ENCODE data around the gene DISC1.

The DISC1 gene

GRCh38 chr1:231660198-231660597 lies 33.6 kb downstream of the DISC1 start:
- DNase-seq (ENCODE audit: extremely low spot score) = no peak
- TF ChIP-seq SUZ12 (IDR thresholded peaks at IDR 0.05) (no peak), FOXA1 (IDR thresholded peaks at IDR 0.05) (no peak), PKNOX1 (IDR thresholded peaks at IDR 0.05) (no peak), SP1 (IDR thresholded peaks at IDR 0.05) (no peak), HDGF (IDR thresholded peaks at IDR 0.05; ENCODE audit: borderline replicate concordance) (no peak)
- CTCF ChIA-PET = no interaction called here
- POLR2A ChIA-PET = no interaction called here

DNA sequence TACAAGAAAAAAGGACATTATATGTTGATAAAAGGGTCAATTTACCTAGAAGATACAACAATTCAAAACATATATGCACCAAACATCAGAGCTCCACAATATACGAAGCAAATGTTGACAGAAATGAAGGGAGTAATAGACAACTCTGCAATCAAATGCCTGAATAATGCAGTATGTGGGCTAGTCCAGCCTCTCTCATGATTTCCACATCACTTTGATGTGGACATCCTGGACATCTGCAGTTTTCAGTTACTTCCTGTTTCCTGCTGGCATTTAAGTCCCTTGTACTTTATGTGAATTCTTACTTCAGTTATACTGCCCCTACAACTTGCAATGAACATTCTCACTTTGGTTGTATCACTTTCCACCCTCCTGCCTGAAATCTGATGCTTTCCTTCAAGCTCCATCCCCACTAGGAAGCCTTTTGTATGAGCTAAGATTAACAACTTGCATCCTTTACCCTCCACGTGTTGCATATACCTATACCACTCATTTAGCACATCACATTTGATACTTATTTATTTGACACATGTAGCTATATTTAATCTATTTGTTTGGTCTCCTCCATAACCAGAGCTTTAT lies 36.7 kb downstream of the DISC1 start:
- CTCF ChIA-PET = interaction anchor here (0.6 kb wide), 1 partner anchor 17 kb away, joined by 3 read pairs; no protein-coding TSS in a partner anchor
- DNase-seq (ENCODE audit: extremely low spot score) = no peak
- POLR2A ChIA-PET = no interaction called here
- no peak for TF ChIP-seq FOXK2 (IDR thresholded peaks at IDR 0.05)
- no peak for TF ChIP-seq HDGF (IDR thresholded peaks at IDR 0.05; ENCODE audit: borderline replicate concordance)
- TF ChIP-seq CTBP1 (IDR thresholded peaks at IDR 0.05; ENCODE audit: borderline replicate concordance) = no peak
- no peak for TF ChIP-seq LEF1 (IDR thresholded peaks at IDR 0.05; ENCODE audit: borderline replicate concordance)
- no peak for TF ChIP-seq ELF4 (IDR thresholded peaks at IDR 0.05)
- TF ChIP-seq ZNF384 (IDR thresholded peaks at IDR 0.05) = no peak
- no peak for TF ChIP-seq FOXM1 (IDR thresholded peaks at IDR 0.05; ENCODE audit: borderline replicate concordance)
- TF ChIP-seq ARNT (IDR thresholded peaks at IDR 0.05) = no peak

DNA sequence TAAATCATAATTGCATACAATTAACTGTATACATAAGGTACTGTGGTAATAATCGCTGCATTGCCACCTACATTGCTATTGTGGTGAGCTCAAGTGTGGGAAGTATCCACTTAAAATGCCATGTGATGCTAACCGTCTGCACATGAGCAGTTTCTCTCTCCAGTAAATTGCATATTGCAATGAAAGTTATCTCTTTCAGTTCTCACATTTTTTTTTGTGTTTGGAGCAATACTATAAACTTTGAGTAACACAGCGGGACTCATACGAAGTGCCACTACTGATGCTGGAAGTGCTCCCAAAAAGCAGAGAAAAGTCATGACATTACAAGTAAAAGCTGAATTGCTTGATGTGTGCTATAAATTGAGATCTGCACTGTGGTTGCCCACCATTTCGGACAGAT lies 38.5 kb downstream of the DISC1 start:
- DNase-seq (ENCODE audit: extremely low spot score) = no peak
- TF ChIP-seq ARNT (IDR thresholded peaks at IDR 0.05) (no peak), CTBP1 (IDR thresholded peaks at IDR 0.05; ENCODE audit: borderline replicate concordance) (no peak), SUZ12 (IDR thresholded peaks at IDR 0.05) (no peak), ELF4 (IDR thresholded peaks at IDR 0.05) (no peak), LEF1 (IDR thresholded peaks at IDR 0.05; ENCODE audit: borderline replicate concordance) (no peak), FOXK2 (IDR thresholded peaks at IDR 0.05) (no peak), NFRKB (IDR thresholded peaks at IDR 0.05) (no peak), BHLHE40 (IDR thresholded peaks at IDR 0.05; ENCODE audit: borderline replicate concordance) (no peak), L3MBTL2 (conservative IDR thresholded peaks at IDR 0.05) (no peak), PKNOX1 (IDR thresholded peaks at IDR 0.05) (no peak), ZNF384 (IDR thresholded peaks at IDR 0.05) (no peak), FOXA1 (IDR thresholded peaks at IDR 0.05) (no peak), TARDBP (IDR thresholded peaks at IDR 0.05) (no peak), HDGF (IDR thresholded peaks at IDR 0.05; ENCODE audit: borderline replicate concordance) (no peak), FOXM1 (IDR thresholded peaks at IDR 0.05; ENCODE audit: borderline replicate concordance) (no peak), SP1 (IDR thresholded peaks at IDR 0.05) (no peak)
- CTCF ChIA-PET = no interaction called here
- POLR2A ChIA-PET = no interaction called here

DNA sequence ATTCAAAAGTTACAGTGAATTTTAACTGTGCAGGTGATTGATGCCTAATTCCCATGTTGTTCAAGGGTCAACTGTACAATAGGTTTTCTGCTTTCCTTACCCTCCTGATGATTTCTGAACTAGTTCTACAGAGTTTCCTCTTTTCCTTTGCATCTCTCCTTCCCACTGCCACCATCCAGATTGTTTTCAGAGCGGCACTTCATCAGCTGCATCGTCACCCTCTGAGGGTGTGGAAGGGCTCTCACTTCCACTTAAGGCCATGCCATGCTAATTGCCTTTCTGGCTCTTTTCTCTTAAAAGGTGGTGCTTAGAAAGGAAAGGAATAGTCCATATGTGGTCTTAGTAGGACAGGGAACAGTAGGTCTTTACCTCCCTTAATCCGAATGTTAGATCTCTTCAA lies 39.1 kb downstream of the DISC1 start:
- TF ChIP-seq FOXA1 (IDR thresholded peaks at IDR 0.05) = no peak
- no peak for TF ChIP-seq ELF4 (IDR thresholded peaks at IDR 0.05)
- TF ChIP-seq CTBP1 (IDR thresholded peaks at IDR 0.05; ENCODE audit: borderline replicate concordance) = no peak
- TF ChIP-seq ARNT (IDR thresholded peaks at IDR 0.05) = no peak
- TF ChIP-seq SP1 (IDR thresholded peaks at IDR 0.05) = no peak
- TF ChIP-seq HDGF (IDR thresholded peaks at IDR 0.05; ENCODE audit: borderline replicate concordance) = no peak
- TF ChIP-seq LEF1 (IDR thresholded peaks at IDR 0.05; ENCODE audit: borderline replicate concordance) = no peak
- TF ChIP-seq L3MBTL2 (conservative IDR thresholded peaks at IDR 0.05) = no peak
- TF ChIP-seq TARDBP (IDR thresholded peaks at IDR 0.05) = no peak
- TF ChIP-seq SUZ12 (IDR thresholded peaks at IDR 0.05) = no peak
- TF ChIP-seq NFRKB (IDR thresholded peaks at IDR 0.05) = no peak
- TF ChIP-seq FOXM1 (IDR thresholded peaks at IDR 0.05; ENCODE audit: borderline replicate concordance) = no peak
- no peak for TF ChIP-seq PKNOX1 (IDR thresholded peaks at IDR 0.05)
- no peak for TF ChIP-seq ZNF384 (IDR thresholded peaks at IDR 0.05)
- TF ChIP-seq FOXK2 (IDR thresholded peaks at IDR 0.05) = no peak
- CTCF ChIA-PET = no interaction called here
- POLR2A ChIA-PET = no interaction called here
- no peak for DNase-seq (ENCODE audit: extremely low spot score)

DNA sequence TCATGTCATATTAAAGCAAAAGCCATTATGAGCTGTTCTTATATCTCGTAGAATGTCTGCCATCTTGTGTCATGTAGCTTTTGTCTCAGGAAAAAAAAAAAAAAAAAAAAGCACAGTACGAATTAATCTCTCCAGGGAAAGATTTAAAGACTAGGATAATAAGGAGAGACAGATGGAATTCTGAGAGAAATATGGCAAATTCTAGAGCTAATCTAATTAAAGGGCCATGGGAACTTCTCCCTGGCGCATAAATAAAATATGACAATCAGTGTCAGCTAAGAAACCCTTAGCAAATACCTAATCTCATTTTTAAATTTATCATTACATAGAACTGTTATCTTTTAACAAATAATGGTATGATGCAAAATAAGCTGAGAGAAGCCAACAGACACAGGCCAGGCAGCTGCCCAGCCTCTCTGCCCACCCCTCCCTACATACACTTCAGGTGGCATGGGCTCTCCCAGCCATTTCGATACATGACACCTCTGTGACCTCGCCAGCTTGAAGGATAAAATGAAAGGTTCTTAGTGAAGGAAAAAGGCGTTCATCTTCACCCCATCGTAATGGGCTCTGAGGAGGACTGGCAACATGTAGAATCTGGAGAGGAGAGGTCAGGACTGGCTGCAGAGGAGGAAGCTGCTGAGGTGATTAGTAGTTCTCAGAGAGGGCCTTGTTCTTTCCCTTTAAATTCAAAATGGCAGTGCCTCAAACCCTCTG lies 39.8 kb downstream of the DISC1 start:
- ChIA-PET CTCF (no interaction called here), POLR2A (no interaction called here)
- TF ChIP-seq CTBP1 (IDR thresholded peaks at IDR 0.05; ENCODE audit: borderline replicate concordance) (no peak), L3MBTL2 (conservative IDR thresholded peaks at IDR 0.05) (no peak), PKNOX1 (IDR thresholded peaks at IDR 0.05) (no peak), FOXM1 (IDR thresholded peaks at IDR 0.05; ENCODE audit: borderline replicate concordance) (no peak), FOXA1 (IDR thresholded peaks at IDR 0.05) (no peak), ELF4 (IDR thresholded peaks at IDR 0.05) (no peak), BHLHE40 (IDR thresholded peaks at IDR 0.05; ENCODE audit: borderline replicate concordance) (no peak), ZNF384 (IDR thresholded peaks at IDR 0.05) (no peak), NFRKB (IDR thresholded peaks at IDR 0.05) (no peak), HDGF (IDR thresholded peaks at IDR 0.05; ENCODE audit: borderline replicate concordance) (no peak)
- no peak for DNase-seq (ENCODE audit: extremely low spot score)
